ENCODE results near the gene CNDP1.

CNDP1 gene

DNA sequence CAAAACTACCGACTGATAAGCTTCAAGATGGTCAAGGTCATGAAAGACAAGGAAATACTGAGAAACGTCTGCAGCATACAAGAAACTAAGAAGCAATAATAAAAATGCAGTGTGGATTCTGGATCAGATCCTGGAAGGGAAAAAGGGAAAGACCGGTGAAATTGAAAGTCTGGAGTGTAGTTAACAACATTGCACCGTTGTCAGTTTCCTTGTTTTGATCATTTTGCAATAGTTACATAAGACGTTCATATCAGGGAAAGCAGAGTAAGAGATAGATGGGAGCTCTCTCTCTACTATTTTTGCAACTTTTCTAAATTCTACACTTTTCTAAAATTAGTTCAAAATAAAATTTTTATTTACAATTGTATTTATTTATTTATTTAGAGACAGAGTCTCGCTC is 48.3 kb downstream of the CNDP1 start:
- no peak for DNase-seq (ENCODE audit: low read depth in 3 of 3)

DNA sequence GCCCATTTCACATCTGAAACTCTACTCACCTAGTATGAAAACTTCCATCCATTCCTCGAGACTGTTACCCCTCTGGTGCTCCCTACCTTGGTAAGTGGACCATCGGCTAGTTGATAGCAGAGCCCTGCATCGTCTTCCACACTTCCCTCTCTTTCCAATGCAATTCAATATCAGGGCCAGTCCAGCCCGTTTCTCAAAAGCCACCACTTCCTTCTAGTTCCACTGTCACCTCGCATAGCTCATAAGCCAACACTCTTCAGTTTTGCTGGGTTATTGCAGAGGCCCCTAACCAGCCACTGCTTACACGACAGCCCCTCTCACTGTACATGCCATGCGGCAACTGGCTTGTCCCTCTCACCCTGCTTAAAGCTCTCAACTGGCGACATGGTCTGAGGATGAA is 53.1 kb downstream of the CNDP1 start:
- no peak for DNase-seq (ENCODE audit: low read depth in 3 of 3)

DNA sequence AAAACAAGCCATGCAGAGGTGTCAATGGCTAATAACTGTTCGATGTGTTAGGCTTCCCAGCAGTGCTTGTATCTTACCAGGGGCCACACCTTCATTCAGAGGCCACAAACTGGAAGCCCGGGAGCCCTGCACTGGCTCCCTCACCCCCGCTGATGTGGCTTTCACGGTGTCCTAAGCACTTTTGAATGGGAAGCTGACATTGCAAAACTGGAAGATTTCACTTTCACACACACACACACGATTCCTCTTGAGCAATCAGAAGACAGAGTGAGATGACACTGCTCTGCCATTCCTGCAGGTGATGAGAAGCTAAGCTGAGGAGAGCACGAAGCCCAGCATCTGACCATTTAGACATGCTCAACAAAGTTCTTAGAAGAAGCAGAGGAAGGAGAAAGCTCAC is 54.7 kb downstream of the CNDP1 start:
- DNase-seq (ENCODE audit: low read depth in 3 of 3): no peak

DNA sequence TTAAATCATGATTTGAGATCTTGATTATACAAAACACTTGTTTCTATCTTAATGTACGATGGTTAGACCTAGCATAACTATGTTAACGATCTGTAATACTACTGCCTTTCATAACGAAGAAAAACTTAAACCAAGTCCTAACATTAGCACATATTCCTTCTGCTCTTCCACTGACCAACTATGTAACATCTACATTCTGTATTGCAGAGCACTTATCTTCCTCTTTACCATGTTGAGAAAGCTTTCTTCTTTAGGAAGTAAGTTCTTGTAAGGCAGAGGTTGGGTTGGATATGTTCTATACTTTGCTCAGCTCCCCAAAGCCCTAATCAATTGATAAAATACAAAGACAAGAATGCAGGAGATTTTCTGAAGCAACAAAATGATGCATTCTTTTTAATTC is 55.5 kb downstream of the CNDP1 start:
- DNase-seq (ENCODE audit: low read depth in 3 of 3): no peak

DNA sequence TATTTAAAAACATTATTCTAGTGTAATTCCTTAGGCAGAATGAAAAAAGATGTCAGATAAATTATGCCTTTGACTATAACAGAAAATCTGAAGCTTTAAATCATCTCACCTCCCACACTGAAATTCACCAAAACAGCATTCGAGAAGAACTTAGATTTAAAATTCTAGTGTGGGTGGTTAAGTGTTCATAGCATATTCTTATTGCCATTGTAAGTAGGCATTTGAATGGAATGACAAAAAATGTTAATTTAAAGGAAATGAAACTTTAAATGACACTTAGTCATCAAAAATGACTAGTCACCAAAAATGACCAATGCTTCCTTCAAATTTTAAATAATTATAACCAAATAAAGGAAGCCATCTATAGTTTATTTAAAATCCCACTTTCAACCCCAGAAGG is 56.4 kb downstream of the CNDP1 start:
- DNase-seq (ENCODE audit: low read depth in 3 of 3): no peak

DNA sequence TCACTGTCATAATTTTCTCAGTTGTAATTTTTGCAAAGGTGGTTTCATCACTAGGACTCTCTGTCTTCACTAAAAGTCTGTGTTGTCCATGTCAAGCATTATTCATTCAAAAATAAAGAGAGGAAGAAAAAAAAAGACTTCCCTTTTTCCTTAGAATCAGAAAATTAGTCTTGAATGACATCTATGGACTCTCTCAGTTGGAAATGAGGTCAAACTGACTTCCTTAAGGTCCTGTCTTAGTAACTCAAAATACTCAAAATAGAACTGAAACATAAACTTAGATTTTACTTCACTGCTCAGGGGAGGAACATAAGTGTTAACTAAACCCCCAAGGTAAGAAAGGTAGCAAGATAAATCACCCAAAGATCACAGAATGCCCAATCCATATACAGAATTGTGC is 61.1 kb downstream of the CNDP1 start:
- DNase-seq (ENCODE audit: low read depth in 3 of 3): no peak

DNA sequence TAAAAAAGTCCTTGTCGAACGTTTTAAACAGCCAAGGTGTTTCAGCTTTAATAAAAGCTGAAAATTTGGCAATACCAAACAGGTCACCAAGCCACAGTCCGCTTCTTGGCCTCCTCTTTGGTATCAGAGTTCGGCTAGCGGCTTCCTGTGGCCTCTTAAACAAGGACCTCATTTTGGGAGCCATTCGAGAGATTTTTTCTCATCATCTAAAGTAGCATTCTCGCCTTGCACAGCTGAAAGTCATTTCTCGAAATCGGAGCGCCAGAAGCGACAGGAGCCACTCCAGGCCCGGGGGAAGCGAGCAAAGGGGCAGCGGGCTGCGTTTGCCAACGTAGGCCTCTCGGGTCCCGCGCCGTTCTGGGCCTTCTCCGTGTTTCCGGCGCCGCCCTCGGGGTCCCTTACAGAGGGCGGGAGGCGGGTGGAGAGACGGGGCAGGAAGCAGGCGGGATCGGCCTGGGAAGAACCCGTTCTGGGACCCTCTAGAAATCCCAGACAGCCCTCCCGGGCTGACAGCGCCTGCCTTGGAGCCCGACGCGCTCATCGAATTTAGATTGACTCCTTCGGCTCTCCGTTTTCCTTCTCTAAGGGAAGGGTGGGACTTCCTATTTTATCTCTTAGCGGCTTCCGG is 62.8 kb downstream of the CNDP1 start:
- DNase-seq (ENCODE audit: low read depth in 3 of 3): peak; percentile 41 to 49 (median 43)

DNA sequence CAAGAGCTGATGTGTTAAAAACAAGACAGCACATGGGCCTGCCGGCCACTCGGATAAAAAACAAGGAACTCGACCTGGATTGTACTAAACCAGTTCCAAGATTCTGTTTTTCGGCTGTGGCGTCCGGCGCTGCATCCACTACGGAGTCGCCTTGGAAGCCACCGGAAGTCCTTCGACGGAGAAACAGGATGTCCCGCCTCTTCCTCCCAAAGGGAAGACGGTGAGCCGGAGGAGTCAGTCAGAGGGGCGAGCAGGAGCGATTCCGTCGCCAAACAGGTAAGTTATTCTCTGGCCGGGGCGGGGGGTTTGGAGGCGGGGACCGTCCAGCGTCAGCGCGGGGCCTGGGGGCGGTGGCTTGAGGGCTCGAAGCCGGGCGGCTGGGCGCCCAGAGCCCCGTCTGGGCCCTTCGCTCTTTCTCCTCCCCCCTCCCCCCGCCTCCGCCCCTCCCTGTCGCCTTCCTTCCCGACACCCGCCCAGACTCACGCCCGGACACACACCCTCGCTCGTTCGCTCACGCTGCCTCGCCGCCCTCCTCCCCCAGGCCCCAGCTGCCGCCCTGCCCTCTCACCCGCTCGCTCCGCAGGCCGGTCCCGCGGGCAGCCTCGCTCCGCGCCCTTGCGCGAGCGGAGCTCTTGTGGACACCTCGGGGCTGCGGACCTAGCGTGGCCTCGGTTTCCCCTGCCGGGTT is 63.5 kb downstream of the CNDP1 start, which contains the start of gene ZNF407:
TSS of gene ZNF407 (plus strand) at position 209 of the 688 bp plus-strand sequence. CDS start 33,150 bp downstream, outside the sequence.
- DNase-seq (ENCODE audit: low read depth in 3 of 3): peak; percentile 68 to 80 (median 73)

DNA sequence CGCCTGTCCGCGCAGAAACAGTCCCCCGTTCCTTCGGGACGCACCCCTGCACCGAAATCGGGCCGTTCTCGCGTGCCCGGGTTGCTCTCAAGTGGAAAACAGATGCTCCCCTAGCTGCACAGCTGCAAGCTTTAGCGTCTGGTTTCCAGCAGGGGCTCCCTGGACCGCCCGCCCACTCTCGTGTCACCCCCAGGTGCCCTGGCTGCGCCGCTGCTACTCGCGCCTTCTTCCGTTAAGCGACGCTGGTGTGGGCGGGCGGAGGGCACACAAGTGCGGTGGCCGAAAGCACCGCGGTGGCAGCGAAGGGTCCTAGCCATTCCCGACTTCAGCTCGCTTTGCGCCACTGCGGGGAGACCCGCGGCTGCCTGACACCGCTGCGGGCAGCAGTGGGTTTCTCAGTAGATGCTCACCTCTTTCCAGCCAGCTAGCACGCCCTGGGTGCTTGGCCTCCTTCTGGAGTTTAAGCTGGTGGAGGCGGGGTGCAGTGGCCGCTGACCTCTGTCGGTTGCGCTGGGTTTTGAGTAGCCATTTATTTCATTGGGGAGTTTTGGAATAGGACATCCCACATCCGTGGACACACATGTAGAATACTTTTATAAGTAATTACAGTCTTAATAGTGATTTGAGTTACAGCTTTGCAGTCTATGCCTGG is 64.2 kb downstream of the CNDP1 start:
- peak; percentile 31 to 64 (median 54) for DNase-seq (ENCODE audit: low read depth in 3 of 3)

DNA sequence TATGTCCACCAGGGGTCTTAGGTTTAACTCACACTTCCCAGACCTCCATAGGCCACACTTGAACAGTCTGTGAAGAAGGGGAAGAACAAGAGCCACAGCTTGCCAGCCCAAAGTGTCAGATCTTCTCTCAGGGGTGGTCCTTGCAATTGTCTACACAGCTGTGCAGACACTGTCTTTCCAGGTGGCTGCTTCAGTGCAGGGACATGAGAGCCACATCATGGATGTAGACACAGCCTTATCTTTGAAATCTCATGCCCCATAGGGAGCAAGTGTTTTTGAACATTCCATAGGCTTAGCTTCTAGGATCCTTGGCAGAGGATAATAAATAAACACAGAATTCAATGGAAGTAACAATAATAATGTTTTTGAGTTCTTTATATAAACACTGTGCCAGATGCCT is 70.1 kb downstream of the CNDP1 start:
- no peak for DNase-seq (ENCODE audit: low read depth in 3 of 3)

DNA sequence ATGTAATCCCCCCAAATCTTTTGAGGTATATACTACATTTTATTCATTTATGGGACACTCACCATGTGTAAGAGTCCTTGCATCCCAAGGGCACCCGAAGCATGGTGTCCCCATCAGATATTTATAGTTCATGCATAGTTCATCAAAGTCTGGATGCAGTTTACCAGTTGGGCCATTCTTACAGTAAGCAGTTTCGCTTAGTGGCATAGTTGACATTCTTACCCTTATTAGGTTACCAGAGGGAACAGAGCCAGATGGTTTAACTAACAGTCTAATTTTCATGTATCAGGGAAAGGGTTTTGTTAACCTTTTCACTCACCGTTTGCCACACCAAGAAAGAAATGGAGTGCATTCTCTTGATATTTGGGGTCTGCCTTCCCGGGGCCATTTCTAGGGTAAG is 70.5 kb downstream of the CNDP1 start:
- DNase-seq (ENCODE audit: low read depth in 3 of 3): no peak

DNA sequence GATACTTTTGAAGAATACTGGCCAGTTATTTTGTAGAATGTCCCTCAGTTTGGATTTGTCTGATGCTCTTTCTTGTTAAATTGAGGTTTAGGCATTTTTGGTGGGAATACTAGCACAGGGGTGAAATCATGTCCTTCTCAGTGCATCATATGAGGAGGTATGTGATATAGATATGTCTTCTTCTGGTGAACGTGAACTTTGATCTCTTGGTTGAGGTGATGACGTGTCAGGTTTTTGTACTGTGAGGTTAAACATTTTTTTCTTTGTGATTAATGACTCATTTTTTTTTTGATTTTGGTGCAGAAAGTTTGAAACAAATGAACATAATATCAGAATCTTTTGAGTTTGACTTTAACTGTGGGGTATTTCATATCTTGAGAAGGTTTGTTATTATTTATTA is 74.4 kb downstream of the CNDP1 start:
- no peak for DNase-seq (ENCODE audit: low read depth in 3 of 3)

DNA sequence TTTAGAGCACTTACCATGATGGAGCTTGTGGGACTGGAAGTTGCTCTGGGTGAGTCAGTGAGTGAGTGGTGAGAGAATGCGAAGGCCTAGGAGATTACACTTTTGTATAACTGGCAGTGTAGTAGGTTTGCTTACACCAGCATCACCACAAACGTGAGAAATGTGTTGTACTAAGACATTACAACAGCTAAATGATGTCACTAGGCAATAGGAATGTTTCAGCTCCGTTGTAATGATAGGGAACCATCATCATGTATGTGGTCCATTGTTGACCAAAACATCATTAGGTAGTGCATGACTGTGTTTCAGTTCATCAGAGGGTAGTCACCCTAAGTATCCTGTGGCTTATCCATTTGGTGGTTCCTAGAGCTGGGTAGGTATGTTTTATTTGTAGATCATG is 75.2 kb downstream of the CNDP1 start:
- no peak for DNase-seq (ENCODE audit: low read depth in 3 of 3)

DNA sequence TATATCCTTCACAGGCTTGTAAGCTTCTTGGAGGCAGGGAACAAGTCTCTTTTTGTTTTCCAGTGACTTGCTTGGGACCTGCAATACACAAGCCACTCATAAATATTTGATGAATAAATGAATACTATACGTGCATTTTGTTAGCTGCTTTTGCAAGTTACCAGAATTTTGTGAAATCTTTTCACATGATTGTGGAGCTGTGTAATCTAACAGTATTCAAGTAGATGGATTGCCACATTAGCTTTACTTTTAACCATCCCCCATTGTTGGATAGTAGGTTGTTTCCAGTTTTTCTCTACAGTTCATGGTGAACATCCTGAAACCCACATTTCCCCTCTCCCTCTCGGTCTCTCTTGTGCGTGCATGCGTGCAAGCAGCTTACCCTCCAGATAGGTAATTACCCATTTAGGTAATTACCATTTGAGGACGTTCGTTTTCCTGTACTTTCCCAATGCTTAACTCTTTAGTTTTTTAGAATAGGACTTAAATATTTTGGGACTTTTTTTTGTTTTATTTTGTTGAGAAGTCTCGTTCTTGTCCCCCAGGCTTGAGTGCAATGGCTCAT is 75.8 kb downstream of the CNDP1 start:
- no peak for DNase-seq (ENCODE audit: low read depth in 3 of 3)

DNA sequence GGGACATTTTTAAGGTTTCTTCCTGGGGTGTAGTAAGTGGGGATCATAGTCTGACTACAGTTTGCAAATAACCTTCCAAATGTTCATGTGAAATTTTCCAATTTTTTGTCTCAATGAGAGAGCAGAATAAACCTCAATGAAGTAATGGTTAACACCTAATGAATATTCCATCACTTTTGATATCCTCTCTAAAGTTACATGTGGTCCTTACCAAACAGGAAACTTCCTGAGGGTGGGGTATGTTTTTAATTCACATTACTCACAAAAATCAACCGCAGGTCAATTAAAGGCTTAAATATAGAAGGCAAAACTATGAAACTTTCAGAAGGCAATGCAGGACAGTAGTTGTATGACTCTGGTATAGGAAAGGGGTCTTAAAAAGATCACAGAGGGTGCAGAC is 76.6 kb downstream of the CNDP1 start:
- no peak for DNase-seq (ENCODE audit: low read depth in 3 of 3)

DNA sequence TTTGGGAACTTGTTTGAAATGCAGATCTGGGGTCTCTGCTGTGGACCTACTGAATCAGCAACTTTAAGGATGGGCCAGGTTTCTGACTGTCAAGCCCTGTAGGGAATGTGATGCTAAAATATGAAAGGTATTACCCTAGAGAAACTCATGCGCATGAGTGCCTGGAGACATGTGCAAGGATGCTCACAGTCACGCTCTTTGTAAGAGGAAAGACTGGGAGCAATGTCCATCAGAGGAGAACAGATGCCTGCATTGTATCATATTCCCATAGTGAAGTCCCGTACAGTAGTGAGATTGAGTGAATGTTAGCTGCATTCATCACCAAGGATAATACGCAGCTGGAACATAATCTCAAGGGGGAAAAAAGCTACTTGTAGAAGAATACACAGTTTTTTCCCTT is 77.5 kb downstream of the CNDP1 start:
- DNase-seq (ENCODE audit: low read depth in 3 of 3): no peak

DNA sequence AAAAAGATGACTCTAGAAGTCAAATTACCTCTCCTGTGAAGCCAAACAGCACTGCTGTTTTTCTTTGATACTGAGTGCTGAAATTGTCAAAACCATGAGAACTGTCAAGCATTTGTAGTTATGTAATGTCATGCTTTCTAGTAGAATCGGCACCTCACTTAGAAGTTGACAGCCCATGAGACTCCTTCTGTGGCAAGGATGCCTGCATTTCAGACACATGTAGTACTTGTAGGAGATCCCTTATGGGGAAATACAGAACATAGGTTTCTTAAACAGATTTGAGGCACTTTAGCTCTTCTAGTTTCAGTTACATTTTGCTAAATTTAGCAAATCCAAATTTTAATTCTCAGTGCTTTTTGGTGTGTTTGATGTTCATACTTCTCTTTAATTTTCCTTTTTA is 79.1 kb downstream of the CNDP1 start:
- DNase-seq (ENCODE audit: low read depth in 3 of 3): no peak

DNA sequence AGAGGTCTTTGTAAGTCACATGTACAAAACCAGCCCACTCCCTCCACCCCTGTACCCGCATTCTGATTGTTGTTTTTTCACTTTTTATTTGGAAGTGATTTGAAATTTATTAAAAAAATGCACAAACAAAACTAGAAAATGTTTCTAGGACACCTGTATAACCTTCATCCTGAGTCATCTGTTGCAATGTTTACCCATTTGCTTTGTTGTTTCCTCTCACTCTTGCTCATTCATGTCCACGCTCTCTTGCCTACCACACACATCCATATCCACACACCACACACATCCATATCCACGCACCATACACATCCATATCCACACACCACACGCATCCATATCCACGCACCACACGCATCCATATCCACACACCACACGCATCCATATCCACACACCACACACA is 82.2 kb downstream of the CNDP1 start:
- DNase-seq (ENCODE audit: low read depth in 3 of 3): no peak

DNA sequence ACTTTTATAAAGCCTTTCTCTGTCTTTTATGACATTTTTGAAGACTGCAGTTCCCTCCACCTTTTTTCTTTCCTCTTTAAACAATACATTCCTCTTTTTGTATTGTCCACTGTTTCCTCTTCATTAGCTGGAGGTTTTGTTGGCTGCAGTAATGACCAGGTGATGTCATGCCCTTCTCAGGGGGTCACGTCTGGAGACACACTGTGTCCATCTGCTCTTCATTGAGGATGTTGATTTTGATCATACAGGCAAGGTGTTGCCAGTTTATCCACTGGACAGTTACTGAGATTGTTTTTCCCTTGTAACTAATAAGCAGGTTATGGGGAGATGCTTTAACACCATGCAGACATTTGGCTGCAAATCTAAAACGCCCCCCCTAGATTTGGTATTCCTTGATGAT is 83.2 kb downstream of the CNDP1 start:
- no peak for DNase-seq (ENCODE audit: low read depth in 3 of 3)

DNA sequence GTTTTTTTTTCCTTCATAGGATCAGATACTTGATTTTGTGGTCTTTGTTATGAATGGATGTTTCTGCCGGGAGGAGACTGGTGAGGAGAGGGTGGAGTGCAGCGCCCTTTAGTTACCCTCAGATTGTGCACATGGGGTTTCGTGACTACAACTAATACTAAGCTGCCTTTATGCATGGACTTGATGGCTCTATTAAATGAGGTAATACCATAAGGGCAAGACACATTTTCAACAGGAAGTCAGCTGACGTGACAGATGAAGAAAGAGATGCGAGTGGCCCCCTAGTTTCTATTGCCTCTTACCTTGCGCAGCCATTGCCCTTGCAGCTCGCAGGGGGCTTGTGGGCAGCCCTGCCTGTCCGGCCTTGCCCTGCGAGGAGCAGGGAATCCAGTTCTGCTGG is 87.8 kb downstream of the CNDP1 start:
- no peak for DNase-seq (ENCODE audit: low read depth in 3 of 3)

DNA sequence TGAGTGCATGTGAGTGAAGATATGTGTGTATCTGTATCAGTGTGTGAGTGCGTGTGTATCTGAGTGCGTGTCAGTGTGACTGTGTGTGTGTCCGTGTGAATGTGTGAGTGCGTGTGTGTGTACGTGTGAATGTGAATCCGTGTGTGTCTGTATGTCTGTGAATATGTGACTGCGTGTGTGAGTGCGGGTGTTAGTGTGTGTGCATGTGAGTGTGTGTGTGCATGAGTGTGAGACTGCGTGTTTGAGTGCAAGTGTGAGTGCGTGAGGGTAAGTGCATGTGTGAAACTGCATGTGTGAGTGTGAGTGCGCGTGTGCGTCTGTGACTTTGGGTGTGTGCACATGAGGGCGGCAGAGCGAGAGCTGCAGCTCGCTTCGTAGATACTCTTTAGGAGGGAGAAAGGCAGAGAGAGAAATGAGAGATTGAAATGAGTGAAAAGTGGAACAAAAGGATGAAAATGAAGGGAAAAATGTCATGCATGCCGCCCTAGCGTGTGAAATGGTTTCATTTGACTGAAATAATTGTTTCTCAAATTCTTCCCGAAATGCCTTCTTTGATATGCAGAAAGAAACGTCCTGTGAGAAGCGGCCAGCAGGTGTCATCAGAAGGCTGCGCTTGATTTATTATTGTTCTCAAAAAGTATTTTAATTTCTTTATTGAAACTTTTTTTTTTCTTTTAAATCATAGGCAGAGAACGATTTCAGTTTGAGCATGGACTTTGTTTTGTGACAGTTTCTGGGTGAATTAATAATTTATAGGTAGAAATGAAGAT is 88.9 kb downstream of the CNDP1 start:
- DNase-seq (ENCODE audit: low read depth in 3 of 3): no peak

DNA sequence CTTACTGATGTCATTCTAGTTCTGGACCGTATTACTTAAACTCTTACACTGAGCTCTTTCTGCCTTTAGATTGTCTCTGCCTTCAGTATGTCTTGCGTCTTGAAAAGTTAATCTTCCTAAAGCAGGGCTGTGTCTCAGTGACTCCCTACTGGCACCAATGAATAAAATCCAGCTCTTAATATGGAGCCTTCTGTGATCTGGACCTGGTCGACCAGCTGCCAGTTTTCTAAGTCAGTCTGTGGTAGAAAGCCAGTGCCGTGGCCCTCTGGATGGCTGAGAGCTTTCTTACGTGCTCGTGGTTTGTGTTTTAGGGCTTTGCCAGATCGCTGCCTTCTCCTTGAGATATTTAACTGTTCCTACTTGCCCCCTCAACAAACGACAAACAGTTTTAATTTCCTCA is 90.2 kb downstream of the CNDP1 start:
- DNase-seq (ENCODE audit: low read depth in 3 of 3): no peak
